Ishikawa (cell line): Measurements from ENCODE around the gene GGACT.

Experiments
- CEBPB ChIP-seq: IDR thresholded peaks from 2 replicates; pipeline ENCODE4 v1.6.1; 2012
- CREB1 ChIP-seq: IDR thresholded peaks from 2 replicates; pipeline ENCODE4 v1.6.1; 2012; ENCODE audit warnings: low read depth
- EGR1 ChIP-seq: IDR thresholded peaks from 2 replicates; pipeline ENCODE4 v1.6.1; 2012
- EP300 ChIP-seq: IDR thresholded peaks from 2 replicates; pipeline ENCODE4 v1.6.1; 2012; ENCODE audit warnings: borderline replicate concordance
- FOXM1 ChIP-seq: IDR thresholded peaks from 2 replicates; pipeline ENCODE4 v1.6.1; 2012; ENCODE audit warnings: low read depth, borderline replicate concordance
- NFIC ChIP-seq: IDR thresholded peaks from 2 replicates; pipeline ENCODE4 v1.6.1; 2012
- RAD21 ChIP-seq: IDR thresholded peaks from 2 replicates; pipeline ENCODE4 v1.6.1; 2012; ENCODE audit warnings: low read depth
- REST ChIP-seq: IDR thresholded peaks from 2 replicates; pipeline ENCODE4 v1.6.1; 2012; ENCODE audit warnings: low read depth, mild to moderate bottlenecking
- TAF1 ChIP-seq: IDR thresholded peaks from 2 replicates; pipeline ENCODE4 v1.6.1; 2012; ENCODE audit warnings: low read depth, mild to moderate bottlenecking
- TCF12 ChIP-seq: IDR thresholded peaks from 2 replicates; pipeline ENCODE4 v1.6.1; 2012; ENCODE audit warnings: low read depth
- TEAD4 ChIP-seq: IDR thresholded peaks from 2 replicates; pipeline ENCODE4 v1.6.1; 2012
- YY1 ChIP-seq: IDR thresholded peaks from 2 replicates; pipeline ENCODE4 v1.6.1; 2012; ENCODE audit warnings: low read depth
- ZBTB7A ChIP-seq: IDR thresholded peaks from 2 replicates; pipeline ENCODE4 v1.6.1; 2012; ENCODE audit warnings: low read depth
- TF ChIP-seq, protein P1 (sequence below): IDR thresholded peaks from 2 replicates; pipeline ENCODE4 v1.6.1; 2012
- TF ChIP-seq, protein P2 (sequence below): IDR thresholded peaks from 2 replicates; pipeline ENCODE4 v1.6.1; 2012

Gene GGACT

GRCh38 chr13:100596516-100596915 lies 7.9 kb upstream of the GGACT start:
- no peak for TF ChIP-seq TCF12
- no peak for TF ChIP-seq TAF1
- TF ChIP-seq RAD21, result no peak
- TF ChIP-seq REST, result no peak
- TF ChIP-seq ZBTB7A, result no peak
- no peak for TF ChIP-seq FOXM1
- TF ChIP-seq YY1, result no peak

DNA sequence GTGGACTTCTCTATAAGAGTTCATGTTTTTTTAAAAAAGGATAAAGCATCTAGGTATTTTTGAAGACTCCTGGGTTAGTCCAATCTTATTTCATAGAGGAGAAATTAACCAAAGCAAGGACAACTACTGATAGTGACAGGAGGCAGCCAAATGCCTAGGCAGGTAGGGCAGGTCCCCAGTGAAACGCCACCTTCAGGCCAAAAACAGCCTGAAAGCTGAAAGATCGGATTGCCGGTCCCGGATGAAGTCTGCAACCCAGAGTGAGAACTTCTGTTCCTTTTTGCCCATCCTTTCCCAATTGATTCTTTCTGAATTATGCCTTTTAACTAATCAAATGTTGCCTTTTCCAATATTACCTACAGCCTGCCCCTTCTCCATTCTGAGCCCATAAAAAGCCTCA lies 6.1 kb upstream of the GGACT start:
- no peak for TF ChIP-seq NFIC

GRCh38 chr13:100594255-100594654 lies 5.7 kb upstream of the GGACT start:
- TF ChIP-seq EGR1 (no peak), YY1 (no peak), TAF1 (no peak), EP300 (no peak), TCF12 (no peak), RAD21 (no peak), CEBPB (no peak), TEAD4 (no peak), CREB1 (no peak), NFIC (no peak), ZBTB7A (no peak), FOXM1 (no peak)
- TF ChIP-seq, protein P1, sequence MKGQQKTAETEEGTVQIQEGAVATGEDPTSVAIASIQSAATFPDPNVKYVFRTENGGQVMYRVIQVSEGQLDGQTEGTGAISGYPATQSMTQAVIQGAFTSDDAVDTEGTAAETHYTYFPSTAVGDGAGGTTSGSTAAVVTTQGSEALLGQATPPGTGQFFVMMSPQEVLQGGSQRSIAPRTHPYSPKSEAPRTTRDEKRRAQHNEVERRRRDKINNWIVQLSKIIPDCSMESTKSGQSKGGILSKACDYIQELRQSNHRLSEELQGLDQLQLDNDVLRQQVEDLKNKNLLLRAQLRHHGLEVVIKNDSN, result no peak

DNA sequence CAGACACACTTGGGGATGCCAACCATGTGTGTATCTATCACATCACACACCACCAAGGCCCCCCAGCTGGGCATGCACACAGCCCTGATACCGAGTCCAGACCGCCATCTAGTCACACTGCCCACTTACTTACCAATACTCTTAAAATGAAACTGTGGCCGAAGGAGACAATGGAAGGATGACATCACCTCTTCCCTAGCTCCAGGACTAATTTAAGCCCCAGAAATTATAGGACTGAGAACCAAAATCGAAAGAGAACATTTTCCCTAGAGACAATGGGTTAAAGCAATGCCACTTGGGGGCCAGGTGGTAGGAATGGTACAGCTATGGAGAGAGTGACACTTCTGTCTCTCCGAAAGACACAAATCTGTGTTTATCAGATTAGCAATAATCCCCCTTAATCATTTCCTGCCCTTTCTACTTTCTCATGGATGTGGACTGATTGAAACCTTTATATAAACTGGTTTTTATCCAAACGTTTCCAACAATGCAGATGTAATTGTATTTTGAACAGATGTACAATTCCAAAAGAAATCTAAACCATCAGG lies 663 bp upstream of the GGACT start:
- TF ChIP-seq RAD21 (no peak), YY1 (no peak), TCF12 (no peak), EP300 (no peak), FOXM1 (no peak), TEAD4 (no peak)
- TF ChIP-seq, protein P2, sequence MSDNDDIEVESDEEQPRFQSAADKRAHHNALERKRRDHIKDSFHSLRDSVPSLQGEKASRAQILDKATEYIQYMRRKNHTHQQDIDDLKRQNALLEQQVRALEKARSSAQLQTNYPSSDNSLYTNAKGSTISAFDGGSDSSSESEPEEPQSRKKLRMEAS, result no peak

GRCh38 chr13:100584896-100585295 lies 3.7 kb downstream of the GGACT start:
- TF ChIP-seq FOXM1 (no peak), EP300 (no peak), YY1 (no peak), TCF12 (no peak), NFIC (no peak), EGR1 (no peak), CREB1 (no peak), TEAD4 (no peak), REST (no peak), ZBTB7A (no peak), CEBPB (no peak), RAD21 (no peak), TAF1 (no peak)
- TF ChIP-seq, protein P1, result no peak
- TF ChIP-seq, protein P2, result no peak

DNA sequence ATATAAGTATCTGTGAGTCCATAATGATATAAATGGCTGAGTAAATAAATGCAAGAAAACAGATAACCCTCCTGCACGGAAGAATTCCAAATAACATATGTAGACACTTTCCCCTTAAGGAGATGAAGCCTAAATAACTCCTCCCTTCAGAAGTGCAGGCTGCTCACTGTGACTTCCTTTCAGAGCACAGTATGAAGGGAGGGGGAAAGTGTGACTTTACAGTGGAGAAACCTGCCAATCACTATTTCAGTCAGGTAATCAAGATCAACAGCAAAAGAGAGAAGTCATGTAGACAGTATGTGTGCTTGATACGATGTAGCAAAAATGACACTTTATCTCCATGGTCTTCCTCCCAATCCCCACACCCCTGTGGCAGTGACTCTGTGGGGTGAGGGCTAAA lies 7.1 kb downstream of the GGACT start:
- TF ChIP-seq TAF1 (no peak), EGR1 (no peak), TEAD4 (no peak), CEBPB (no peak), FOXM1 (no peak), NFIC (no peak), CREB1 (no peak), REST (no peak), ZBTB7A (no peak), TCF12 (no peak), YY1 (no peak)
- TF ChIP-seq, protein P1, result no peak
- TF ChIP-seq, protein P2, result no peak
